HG03139 (cell line): ENCODE data around the gene ZCCHC14.

Experiments used
- ATAC-seq: cut with Tn5 transposase; IDR thresholded peaks from one replicate; pipeline ENCODE4 v1.9.1; 2021; ENCODE audit not compliant: unreplicated experiment

Gene ZCCHC14

DNA sequence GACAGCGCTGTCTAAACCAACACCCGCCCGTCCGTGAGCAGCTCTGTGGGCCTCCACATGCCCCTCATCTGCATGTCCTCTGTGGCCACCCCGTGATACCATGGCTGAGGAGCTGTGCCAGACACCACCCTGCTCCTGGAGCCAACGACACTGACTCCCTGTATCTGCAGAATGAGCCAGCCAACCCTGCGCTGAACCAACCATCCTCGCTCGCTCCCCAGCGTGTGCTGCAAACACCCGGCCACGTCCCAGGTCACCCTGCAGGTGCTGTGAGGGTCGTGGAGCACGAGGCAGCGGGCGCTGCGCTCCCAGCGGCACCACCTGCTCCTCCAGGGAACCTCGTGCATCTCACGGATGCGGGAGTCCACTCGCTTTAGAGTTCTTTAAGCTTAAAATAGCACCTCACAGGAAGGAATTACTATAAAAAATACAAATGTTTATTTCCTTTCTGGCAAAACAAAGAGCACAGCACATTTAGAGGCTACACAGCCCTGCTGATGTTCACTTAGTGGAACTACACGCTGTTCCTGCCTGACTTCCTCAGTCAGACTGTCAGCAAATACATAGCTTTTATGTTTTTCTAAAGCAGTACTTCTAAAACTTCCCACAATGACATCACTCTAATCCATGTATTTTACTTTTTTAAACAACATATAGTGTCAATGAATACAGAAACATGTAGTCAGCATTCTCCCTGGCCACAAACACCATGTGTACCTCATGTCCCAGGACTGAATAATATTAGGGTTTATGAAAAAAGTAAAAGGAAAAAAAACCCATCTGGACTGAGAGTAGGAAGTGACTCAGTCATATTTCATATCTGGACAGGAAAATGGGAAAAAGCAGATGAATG is 57.2 kb downstream of the ZCCHC14 start:
- no peak for ATAC-seq

GRCh38 chr16:87434146-87434667 is 58.6 kb downstream of the ZCCHC14 start:
- ATAC-seq, result no peak

GRCh38 chr16:87432330-87432915 is 60.4 kb downstream of the ZCCHC14 start:
- no peak for ATAC-seq

DNA sequence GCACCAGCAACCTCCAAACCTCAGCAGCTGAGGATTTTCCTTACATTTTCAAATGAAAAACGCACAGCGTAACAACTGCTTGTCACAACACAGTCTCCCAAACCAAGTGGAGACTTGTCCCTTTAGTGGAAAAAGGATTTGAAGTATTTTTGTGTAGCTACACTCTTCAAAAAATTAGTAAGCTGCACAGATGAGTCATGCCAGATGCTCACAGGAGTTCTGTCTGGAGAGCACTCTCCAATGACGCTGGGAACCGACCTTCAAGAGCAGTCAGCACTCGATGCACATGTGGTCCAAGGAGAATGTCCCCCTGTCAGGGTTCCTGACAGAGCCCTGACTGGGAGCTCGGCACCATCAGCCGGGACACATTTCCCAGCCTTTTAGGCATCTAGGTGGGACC is 60.9 kb downstream of the ZCCHC14 start:
- ATAC-seq, result no peak

- ATAC-seq, result no peak
These were observed 66.2 kb downstream of the ZCCHC14 start for GRCh38 chr16:87426423-87427215.

- ATAC-seq, result no peak
These were observed 66.9 kb downstream of the ZCCHC14 start for GRCh38 chr16:87425941-87426340.

DNA sequence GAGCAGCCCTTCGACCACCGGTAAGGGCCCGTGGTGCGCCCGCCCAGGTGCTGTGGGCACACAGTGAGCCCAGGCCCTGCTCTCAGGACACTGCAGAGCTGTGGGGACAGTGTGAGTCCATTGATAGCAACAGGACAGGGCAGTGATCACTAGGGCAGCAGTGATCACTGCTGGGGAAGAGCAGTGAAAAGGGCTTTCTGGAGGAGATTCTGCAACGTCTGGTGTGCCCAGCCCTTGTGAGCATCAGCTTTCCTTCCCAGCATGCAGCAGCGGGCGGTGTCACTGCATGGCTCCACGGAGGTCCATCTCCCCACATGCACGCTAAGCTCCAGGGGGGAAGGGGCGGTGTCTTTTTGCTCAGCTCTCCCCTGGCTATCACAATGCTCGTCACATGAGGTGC is 68.6 kb downstream of the ZCCHC14 start:
- no peak for ATAC-seq

DNA sequence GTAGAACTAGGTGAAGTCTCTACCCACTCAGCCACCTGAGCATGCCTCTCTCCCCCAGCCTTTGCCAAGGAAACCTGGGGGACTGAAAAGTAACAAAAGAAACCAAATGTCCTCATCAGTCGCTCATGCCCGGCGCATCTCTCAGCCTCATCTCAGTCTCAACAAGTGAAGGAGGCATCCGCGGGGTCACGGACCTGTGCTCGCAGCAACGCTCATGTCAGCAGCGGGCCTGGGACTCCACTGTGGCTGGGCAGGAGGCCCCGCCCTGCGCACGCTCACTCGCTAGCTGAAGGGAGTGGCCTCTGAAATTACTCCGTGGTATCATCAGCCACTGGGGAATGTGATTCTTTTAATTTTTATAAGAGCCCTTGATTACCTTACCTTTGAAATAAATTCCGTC is 69.4 kb downstream of the ZCCHC14 start:
- no peak for ATAC-seq

GRCh38 chr16:87422106-87422505 is 70.7 kb downstream of the ZCCHC14 start:
- ATAC-seq, result no peak

- ATAC-seq, result no peak
These were observed 71.6 kb downstream of the ZCCHC14 start for GRCh38 chr16:87421003-87421912.

DNA sequence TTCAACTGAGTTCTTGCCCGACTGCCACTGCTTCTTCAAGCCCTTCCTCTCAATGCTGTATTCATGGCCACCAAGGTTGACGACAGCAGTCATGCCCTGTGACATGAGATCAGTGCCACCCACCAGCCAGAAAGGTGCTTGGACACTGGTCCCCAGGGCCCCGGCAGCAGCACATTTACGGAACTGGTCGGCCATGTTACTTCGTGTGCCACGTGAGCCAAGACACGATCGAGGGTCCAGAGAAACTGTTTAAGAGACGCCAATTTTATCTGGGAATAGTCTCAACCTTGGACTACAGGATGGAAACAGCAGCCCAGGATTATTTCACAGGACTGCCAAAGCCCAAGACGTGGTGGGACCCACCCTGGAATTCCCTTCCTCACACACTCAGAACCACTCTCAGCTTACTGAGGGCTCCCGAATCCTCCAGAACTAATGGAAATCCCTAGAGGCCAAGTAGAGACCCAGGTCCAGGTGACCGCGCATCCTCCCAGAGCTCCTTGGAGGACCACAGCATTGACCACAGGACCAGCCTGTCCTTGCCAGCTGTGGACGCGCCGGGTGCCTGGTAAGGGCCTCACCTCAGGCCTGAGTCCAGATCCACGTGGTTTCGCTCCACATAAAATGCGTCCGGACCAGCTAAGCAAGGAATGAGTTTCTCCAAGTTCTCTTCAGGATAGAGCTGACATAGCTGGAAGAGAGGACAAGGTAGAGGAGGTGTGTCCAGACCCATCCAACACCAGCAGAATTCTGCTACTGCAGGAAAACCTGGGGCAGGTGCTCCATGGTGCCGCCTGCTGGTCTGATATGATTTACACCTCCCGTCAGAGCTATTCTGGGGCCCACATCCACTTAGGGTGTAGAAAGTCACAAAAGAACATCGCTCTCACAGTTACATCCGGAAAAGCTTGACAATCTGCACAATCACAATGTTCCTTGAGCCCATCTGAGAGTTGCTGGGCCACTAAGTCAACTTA is 72.5 kb downstream of the ZCCHC14 start:
- no peak for ATAC-seq

GRCh38 chr16:87418644-87419043 is 74.2 kb downstream of the ZCCHC14 start:
- no peak for ATAC-seq

DNA sequence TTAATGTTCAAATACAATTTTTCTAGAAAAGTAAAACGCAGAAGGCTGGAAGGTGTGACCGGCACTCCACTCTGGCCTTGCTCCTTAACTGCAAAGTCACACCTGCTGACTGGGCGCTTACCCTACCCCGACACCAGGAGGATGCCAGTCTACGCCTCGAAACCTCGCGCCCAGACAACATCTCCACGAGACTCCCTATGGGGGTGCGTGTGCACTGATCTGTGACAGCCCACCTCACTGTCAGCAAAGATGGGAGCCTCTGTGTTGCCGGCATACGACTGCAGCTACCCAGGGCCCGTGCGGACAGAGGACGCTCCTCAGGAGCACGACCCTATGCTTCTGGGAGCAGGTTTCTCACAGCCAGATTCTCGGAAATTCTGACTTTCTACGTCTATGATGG is 74.6 kb downstream of the ZCCHC14 start:
- no peak for ATAC-seq

- ATAC-seq, result no peak
These were observed 75.3 kb downstream of the ZCCHC14 start for GRCh38 chr16:87417528-87417910.

- no peak for ATAC-seq
These were observed 75.8 kb downstream of the ZCCHC14 start for GRCh38 chr16:87416826-87417527.

GRCh38 chr16:87415441-87415840 is 77.4 kb downstream of the ZCCHC14 start:
- ATAC-seq, result no peak

- no peak for ATAC-seq
These were observed 78.6 kb downstream of the ZCCHC14 start for GRCh38 chr16:87414251-87414680.

- no peak for ATAC-seq
These were observed 79.8 kb downstream of the ZCCHC14 start for GRCh38 chr16:87412996-87413421.
